ENCODE results near the gene LPP.

The LPP gene

GRCh38 chr3:188562144-188562543, 408.2 kb downstream of the LPP start:
- no peak for DNase-seq

GRCh38 chr3:188567478-188568195, 413.7 kb downstream of the LPP start:
- DNase-seq, result no peak

- DNase-seq, result no peak
Observed at GRCh38 chr3:188568736-188569135, 414.8 kb downstream of the LPP start.

- no peak for DNase-seq
Observed at GRCh38 chr3:188571531-188572095, 417.7 kb downstream of the LPP start.

GRCh38 chr3:188573291-188573940, 419.5 kb downstream of the LPP start:
- peak in 2 of 14 donors; percentile 6 to 9 for DNase-seq

GRCh38 chr3:188573956-188574355, 420.0 kb downstream of the LPP start:
- DNase-seq, result no peak

- DNase-seq, result no peak
Observed at GRCh38 chr3:188574885-188575284, 420.9 kb downstream of the LPP start.

- DNase-seq, result no peak
Observed at GRCh38 chr3:188575501-188575900, 421.5 kb downstream of the LPP start.

- no peak for DNase-seq
Observed at GRCh38 chr3:188577539-188577938, 423.6 kb downstream of the LPP start.

- DNase-seq, result peak in 2 of 14 donors; percentile 38 to 57
Observed at GRCh38 chr3:188578576-188579363, 424.8 kb downstream of the LPP start.

GRCh38 chr3:188580223-188580622, 426.3 kb downstream of the LPP start:
- no peak for DNase-seq

GRCh38 chr3:188580659-188581058, 426.7 kb downstream of the LPP start:
- no peak for DNase-seq

GRCh38 chr3:188581365-188581764, 427.4 kb downstream of the LPP start:
- no peak for DNase-seq

- no peak for DNase-seq
Observed at GRCh38 chr3:188581792-188582191, 427.8 kb downstream of the LPP start.

GRCh38 chr3:188583341-188584161, 429.6 kb downstream of the LPP start:
- no peak for DNase-seq

GRCh38 chr3:188584162-188584529, 430.2 kb downstream of the LPP start:
- no peak for DNase-seq

GRCh38 chr3:188584958-188585689, 431.2 kb downstream of the LPP start:
- DNase-seq, result no peak

GRCh38 chr3:188589071-188589470, 435.1 kb downstream of the LPP start:
- DNase-seq, result no peak

- no peak for DNase-seq
Observed at GRCh38 chr3:188589771-188590170, 435.8 kb downstream of the LPP start.

GRCh38 chr3:188590557-188590956, 436.6 kb downstream of the LPP start:
- no peak for DNase-seq

- DNase-seq, result no peak
Observed at GRCh38 chr3:188594139-188594538, 440.2 kb downstream of the LPP start.
